IPS-15b (cell line): ENCODE results near the gene OFD1.

ENCODE experiments used
- H3K27me3 ChIP-seq: one replicate; pipeline ENCODE4 v1.6.1; 2013; ENCODE audit warnings: low read length; ENCODE audit not compliant: control insufficient read depth, insufficient read depth
- H3K36me3 ChIP-seq: one replicate; pipeline ENCODE4 v1.6.1; 2013; ENCODE audit warnings: low read length; ENCODE audit not compliant: control insufficient read depth, insufficient read depth
- H3K4me1 ChIP-seq: one replicate; pipeline ENCODE4 v1.6.1; 2013; ENCODE audit warnings: mild to moderate bottlenecking, low read length; ENCODE audit not compliant: control insufficient read depth, insufficient read depth
- H3K4me3 ChIP-seq: one replicate; pipeline ENCODE4 v1.5.1; 2013; ENCODE audit warnings: low read depth, low read length
- H3K9ac ChIP-seq: one replicate; pipeline ENCODE4 v1.6.1; 2013; ENCODE audit warnings: low read depth, mild to moderate bottlenecking, low read length
- H3K9me3 ChIP-seq: one replicate; pipeline ENCODE4 v1.6.1; 2013; ENCODE audit warnings: mild to moderate bottlenecking, low read length; ENCODE audit not compliant: control insufficient read depth, insufficient read depth

The OFD1 gene

GRCh38 chrX:13693341-13693961 is 41.1 kb upstream of the OFD1 start:
- Histone ChIP-seq H3K27me3 (peaks cover 3% of the 10 kb centered on the region), H3K4me1 (peaks cover 23% of the 10 kb centered on the region), H3K9ac (no peak overlapping the region), H3K36me3 (no peaks in the 10 kb centered on the region), H3K9me3 (no peaks in the 10 kb centered on the region), H3K4me3 (peak overlapping the region; percentile 10)

DNA sequence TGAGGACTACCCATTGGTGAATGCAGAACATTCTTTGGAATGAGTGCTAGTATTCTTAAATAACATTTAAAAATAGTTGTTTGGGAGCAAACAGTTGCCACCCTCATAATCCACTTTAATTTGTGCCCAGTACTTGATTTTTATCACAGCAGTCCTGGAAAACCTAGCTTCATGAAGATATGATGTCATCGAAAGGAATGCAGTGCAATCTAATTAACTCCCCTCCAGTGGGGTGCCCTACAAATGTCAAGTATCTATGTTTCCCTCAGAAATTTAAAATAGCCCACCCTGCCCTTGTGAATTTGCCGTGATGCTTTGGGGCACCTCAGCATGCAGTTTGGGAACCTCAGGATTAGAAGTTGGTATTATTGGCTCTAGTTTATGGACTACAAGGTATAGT is 40.2 kb upstream of the OFD1 start:
- Histone ChIP-seq H3K27me3 (no peaks in the 10 kb centered on the region), H3K9me3 (no peaks in the 10 kb centered on the region), H3K9ac (no peak overlapping the region), H3K36me3 (no peaks in the 10 kb centered on the region), H3K4me1 (peaks cover 23% of the 10 kb centered on the region), H3K4me3 (no peak overlapping the region)

- no peaks in the 10 kb centered on the region for H3K9me3 ChIP-seq
- no peak overlapping the region for H3K4me3 ChIP-seq
- H3K9ac ChIP-seq: peak overlapping the region; percentile 30
- peaks cover 23% of the 10 kb centered on the region for H3K4me1 ChIP-seq
- no peaks in the 10 kb centered on the region for H3K36me3 ChIP-seq
- no peaks in the 10 kb centered on the region for H3K27me3 ChIP-seq
Measured at GRCh38 chrX:13694983-13695382, 39.6 kb upstream of the OFD1 start.

DNA sequence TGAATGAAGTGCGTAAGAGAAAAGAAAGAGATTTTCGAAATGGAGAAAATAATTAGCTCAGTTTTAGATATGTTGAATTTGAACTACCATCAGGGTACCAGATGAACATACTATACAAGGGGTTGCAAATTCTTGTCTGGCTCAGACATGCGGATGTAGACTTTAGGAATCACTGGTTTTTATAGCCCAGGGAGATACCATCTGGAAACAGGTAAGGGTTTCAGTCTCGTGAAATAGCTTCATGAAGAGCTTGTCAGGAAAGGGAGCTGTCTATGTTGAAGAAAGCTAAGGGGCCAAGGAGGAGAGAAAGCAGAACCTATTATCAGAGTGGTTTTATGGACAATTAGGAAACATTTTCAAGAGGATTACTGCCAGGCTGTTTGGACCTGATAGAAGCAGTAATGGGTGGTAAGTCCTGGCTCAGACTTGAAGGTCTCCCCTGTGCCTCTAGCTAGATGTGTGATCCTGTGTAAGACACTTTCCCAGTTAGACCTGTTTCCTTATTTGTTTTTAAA is 38.9 kb upstream of the OFD1 start:
- Histone ChIP-seq H3K27me3 (no peaks in the 10 kb centered on the region), H3K4me1 (peaks cover 23% of the 10 kb centered on the region), H3K4me3 (no peak overlapping the region), H3K9ac (no peak overlapping the region), H3K9me3 (no peaks in the 10 kb centered on the region), H3K36me3 (no peaks in the 10 kb centered on the region)

- Histone ChIP-seq H3K4me1 (peaks cover 23% of the 10 kb centered on the region), H3K4me3 (no peak overlapping the region), H3K27me3 (no peaks in the 10 kb centered on the region), H3K9me3 (no peaks in the 10 kb centered on the region), H3K36me3 (no peaks in the 10 kb centered on the region), H3K9ac (no peak overlapping the region)
Measured at GRCh38 chrX:13697455-13697854, 37.1 kb upstream of the OFD1 start.

DNA sequence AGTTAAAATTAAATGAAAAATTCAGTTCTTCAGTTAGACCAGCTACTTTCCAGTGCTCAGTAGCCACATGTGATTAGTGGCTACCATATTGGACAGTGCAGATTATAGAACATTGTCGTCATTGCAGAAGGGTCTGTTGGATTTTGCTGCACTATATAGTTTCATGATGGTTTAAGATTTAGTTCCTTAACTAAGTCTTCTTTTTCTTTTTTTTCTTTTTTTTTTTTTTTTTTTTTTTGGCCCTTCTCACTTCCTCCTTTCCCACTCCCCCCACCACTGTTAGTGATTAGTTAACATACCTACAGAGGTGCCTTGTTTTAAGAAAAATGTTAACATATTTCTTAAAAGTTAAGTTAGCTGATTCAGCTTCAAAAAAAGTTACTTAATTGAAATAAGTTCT is 36.6 kb upstream of the OFD1 start:
- no peaks in the 10 kb centered on the region for H3K27me3 ChIP-seq
- H3K36me3 ChIP-seq: no peaks in the 10 kb centered on the region
- peaks cover 19% of the 10 kb centered on the region for H3K4me1 ChIP-seq
- no peak overlapping the region for H3K4me3 ChIP-seq
- H3K9me3 ChIP-seq: no peaks in the 10 kb centered on the region
- no peak overlapping the region for H3K9ac ChIP-seq

- H3K4me1 ChIP-seq: peaks cover 15% of the 10 kb centered on the region
- no peaks in the 10 kb centered on the region for H3K9me3 ChIP-seq
- H3K4me3 ChIP-seq: no peak overlapping the region
- no peaks in the 10 kb centered on the region for H3K36me3 ChIP-seq
- H3K9ac ChIP-seq: no peak overlapping the region
- H3K27me3 ChIP-seq: no peaks in the 10 kb centered on the region
Measured at GRCh38 chrX:13698432-13698831, 36.1 kb upstream of the OFD1 start.

DNA sequence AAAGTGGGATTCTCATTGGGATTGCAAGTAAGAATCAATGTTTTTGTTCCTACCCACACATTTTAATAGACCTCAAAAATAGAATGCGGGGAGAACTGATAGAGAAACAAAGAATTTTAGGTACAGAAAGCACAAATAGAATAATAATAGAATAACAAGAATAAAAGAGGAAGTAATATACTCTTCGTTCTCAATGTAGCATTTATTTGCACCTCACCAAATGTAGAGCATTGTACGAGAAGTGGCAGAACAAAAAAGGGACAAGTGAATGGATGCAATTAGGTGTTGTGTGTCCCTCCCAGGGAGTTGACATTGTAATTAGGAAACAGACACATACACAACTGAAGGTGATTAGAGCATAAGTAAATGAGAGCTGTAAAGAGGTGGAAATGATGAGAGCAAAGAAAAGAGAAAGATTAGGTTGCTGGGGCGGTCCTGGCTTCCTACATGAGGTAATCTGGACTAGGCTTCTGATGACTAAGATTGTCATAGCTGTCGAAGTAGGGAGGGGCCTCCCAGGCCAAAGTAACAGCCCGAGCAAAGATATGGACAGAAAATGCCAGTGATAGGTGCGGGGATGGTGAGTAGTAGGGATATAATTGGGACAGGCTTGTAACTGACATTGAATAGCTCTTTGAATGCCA is 35.2 kb upstream of the OFD1 start:
- Histone ChIP-seq H3K9ac (no peak overlapping the region), H3K36me3 (no peaks in the 10 kb centered on the region), H3K9me3 (no peaks in the 10 kb centered on the region), H3K4me3 (no peak overlapping the region), H3K4me1 (peaks cover 8% of the 10 kb centered on the region), H3K27me3 (no peaks in the 10 kb centered on the region)

DNA sequence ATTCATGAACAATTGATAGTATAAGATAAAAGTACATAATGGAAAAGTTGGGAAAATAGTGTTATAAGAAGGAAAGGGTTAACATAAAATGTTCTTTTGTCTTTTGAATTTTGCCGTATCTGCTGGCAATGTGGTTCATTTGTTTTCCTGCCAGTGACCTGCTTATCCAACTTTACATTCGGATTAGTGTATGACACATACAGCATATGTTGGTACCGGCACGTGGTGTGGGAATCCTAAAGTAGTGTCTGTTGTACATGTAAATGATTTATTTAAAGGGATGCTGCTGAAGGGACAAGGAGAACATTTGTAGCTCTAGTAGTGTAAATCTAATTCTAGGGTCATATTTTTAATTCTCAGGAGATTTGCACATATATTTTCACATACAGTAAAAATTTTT is 34.2 kb upstream of the OFD1 start:
- Histone ChIP-seq H3K36me3 (no peaks in the 10 kb centered on the region), H3K9ac (no peak overlapping the region), H3K4me3 (no peak overlapping the region), H3K4me1 (peaks cover 2% of the 10 kb centered on the region), H3K27me3 (no peaks in the 10 kb centered on the region), H3K9me3 (no peaks in the 10 kb centered on the region)

- H3K4me1 ChIP-seq: peaks cover 2% of the 10 kb centered on the region
- no peaks in the 10 kb centered on the region for H3K36me3 ChIP-seq
- H3K4me3 ChIP-seq: no peak overlapping the region
- H3K9ac ChIP-seq: no peak overlapping the region
- H3K27me3 ChIP-seq: no peaks in the 10 kb centered on the region
- no peaks in the 10 kb centered on the region for H3K9me3 ChIP-seq
Measured at GRCh38 chrX:13702111-13702789, 32.3 kb upstream of the OFD1 start.

GRCh38 chrX:13703135-13703534 is 31.4 kb upstream of the OFD1 start:
- peaks cover 2% of the 10 kb centered on the region for H3K4me1 ChIP-seq
- no peaks in the 10 kb centered on the region for H3K27me3 ChIP-seq
- no peak overlapping the region for H3K9ac ChIP-seq

DNA sequence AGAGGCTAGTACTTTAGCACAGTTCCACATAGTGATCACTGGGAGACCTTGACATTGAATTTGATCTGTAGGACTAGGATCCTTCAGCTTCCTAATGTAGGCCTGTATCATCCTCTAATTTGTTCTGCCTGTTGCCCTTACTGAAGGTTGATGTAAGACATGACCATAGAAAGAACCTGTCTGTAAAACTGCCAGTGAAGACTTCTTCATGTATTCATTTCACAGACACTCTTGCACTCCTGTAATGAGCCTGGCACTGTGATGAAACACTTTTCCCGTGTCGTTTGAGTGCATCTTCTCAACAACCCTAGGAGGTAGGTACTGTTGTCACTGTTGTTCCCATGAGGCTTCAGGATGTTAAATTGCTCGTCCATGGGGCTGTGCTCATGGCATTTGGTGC is 31.0 kb upstream of the OFD1 start:
- Histone ChIP-seq H3K4me3 (no peak overlapping the region), H3K36me3 (peaks cover 5% of the 10 kb centered on the region), H3K9ac (no peak overlapping the region), H3K27me3 (no peaks in the 10 kb centered on the region), H3K9me3 (no peaks in the 10 kb centered on the region), H3K4me1 (peaks cover under 1% of the 10 kb centered on the region)

More at GRCh38 chrX:13703135-13703534, 31.4 kb upstream of the OFD1 start:
- Histone ChIP-seq H3K9me3 (no peaks in the 10 kb centered on the region), H3K4me3 (no peak overlapping the region), H3K36me3 (peaks cover 5% of the 10 kb centered on the region)
